ENCODE data around the gene AOC1.

AOC1 gene

DNA sequence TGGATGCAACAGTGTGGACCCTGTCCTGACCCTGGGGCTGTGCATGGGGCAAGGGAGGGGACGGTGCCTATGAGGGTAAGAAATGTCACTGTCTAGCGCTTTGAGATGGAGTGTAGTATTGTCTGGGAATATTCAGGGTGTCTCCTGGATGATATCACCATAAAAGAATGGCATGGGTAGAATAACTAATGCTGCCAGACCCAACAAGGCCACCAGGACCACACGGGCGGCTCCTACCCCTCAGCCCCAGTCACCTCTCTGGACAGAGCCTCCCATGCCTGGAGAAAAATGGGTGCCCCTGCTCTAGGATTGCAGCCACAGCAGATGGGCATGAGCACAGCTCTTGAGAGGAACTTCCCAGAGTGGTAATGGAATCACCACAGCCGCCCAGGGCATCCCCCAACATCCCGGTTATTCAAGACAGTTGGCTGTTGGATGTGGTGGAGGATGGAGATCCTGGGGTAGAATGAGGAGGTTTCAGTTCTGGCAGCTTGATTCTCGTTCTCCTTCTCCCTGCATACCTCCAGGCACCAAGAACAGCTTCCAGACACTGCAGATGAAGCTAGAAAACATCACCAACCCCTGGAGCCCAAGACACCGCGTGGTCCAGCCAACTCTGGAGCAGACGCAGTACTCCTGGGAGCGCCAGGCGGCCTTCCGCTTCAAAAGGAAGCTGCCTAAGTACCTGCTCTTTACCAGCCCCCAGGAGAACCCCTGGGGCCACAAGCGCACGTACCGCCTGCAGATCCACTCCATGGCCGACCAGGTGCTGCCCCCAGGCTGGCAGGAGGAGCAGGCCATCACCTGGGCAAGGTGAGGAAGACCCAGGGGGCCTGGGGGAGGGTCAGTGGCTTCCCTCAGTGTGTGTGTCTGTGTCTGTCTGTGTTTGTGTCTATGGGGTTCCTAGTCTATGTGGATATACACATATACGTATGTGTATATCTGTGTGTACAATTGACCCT is 6.2 kb downstream of the AOC1 start:
- FAIRE-seq, result no peak

DNA sequence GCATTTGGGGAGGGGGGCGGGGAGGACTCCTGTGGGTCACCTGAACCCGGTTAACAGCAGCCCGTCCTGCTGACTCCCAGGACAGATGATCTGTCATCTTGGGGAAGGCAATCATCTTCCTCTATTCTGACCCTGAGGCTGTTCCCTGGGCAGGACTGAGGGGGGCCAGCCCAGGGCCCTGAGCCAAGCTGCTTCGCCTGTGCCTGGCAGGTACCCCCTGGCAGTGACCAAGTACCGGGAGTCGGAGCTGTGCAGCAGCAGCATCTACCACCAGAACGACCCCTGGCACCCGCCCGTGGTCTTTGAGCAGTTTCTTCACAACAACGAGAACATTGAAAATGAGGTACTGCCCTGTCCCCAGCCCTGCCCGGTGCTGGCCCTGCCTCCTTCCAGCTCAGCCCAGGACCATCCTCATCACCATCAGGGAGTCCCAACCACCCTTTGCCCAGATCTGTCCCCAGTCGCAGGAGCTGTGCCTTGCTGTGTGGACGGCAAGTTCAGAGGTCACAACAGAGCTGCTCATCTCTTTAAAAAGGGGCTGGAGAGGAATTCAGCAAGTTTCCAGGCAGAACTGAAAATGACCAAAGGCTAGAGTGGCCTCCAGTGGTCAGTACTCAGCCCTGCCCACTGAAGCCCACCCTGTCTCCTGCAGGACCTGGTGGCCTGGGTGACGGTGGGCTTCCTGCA is 8.1 kb downstream of the AOC1 start:
- no peak for FAIRE-seq

DNA sequence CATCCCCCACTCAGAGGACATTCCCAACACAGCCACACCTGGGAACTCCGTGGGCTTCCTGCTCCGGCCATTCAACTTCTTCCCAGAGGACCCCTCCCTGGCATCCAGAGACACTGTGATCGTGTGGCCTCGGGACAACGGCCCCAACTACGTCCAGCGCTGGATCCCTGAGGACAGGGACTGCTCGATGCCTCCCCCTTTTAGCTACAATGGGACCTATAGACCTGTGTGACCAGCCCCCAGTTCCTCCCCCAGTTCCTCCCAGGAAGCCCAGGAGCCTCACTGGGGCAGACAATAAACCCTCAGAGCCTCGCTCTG is 8.6 kb downstream of the AOC1 start:
- no peak for FAIRE-seq

DNA sequence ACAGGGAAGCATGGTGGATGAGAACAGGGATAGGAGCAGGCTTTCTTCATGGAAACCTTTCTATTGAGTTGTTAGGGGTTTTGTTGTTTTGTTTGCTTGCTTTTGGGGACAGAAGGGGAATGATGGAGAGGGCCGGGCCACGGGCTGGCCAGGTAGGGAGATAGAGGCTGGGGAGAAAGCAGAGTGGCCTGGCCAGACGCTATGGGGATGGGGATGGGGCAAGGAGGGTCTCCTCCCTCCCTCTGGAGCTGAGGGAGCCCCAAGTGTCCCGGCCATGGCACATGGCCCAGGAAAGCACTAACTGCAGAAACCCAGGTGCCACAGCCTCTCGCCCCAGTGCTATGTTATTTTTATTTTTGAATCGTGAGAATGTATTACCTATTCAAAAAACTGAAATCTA is 10.0 kb downstream of the AOC1 start:
- FAIRE-seq, result no peak

DNA sequence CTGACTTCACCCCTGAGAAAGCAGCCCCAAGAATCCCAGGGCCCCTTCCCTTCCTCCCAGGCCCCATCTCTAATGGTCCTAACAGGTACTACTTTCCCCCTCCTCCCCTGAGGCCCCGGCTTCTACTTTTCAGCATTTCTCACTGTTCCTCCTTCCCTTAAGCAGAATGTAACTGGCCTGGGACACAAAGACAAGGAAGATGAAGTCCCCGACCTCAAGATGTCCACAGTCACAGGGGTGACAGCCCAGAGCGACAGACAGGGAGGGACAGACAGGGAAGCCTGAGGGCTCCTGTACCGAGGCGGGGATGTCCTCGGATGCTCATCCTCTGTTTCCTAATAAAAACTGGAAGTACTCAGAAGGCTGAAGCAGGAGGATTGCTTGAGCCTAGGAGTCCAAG is 11.6 kb downstream of the AOC1 start:
- no peak for FAIRE-seq

- FAIRE-seq, result no peak
These were observed 14.7 kb downstream of the AOC1 start for GRCh38 chr7:150866932-150867564.

DNA sequence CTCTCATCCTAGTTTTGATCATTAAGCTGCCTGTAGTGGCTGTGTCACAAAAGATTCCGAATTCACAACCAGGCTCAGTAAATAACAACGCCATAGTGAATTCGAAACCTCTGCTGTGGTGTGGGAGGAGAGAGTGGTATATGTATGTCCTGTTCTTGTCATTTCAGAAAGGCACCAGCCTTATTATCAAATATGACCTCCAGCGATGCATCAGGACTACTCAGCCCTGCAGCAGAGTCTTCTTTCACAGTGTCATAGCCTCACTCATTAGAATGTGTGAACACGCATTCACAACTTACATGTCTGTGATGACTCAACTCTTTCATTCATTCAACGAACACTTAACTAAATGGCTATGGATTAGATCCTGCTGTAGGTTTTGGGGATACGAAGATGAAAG is 15.3 kb downstream of the AOC1 start:
- no peak for FAIRE-seq

DNA sequence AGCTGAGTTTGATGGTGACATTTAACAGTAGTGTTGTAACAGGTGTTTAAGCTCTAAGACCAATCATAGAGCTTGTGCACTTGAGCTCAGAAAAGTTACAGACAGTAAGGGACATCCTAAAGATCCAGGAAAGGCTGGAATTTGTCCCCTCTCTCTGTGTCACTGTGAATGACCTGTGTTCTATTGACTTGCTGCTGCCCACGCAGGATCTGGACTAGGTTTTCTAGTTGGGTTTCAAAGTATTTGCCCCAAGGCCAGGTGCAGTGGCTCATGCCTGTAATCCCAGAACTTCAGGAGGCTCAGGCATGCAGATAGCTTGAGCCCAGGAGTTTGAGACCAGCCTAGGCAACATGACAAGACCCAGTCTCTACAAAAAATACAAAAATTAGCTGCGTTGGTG is 17.1 kb downstream of the AOC1 start:
- FAIRE-seq, result no peak

DNA sequence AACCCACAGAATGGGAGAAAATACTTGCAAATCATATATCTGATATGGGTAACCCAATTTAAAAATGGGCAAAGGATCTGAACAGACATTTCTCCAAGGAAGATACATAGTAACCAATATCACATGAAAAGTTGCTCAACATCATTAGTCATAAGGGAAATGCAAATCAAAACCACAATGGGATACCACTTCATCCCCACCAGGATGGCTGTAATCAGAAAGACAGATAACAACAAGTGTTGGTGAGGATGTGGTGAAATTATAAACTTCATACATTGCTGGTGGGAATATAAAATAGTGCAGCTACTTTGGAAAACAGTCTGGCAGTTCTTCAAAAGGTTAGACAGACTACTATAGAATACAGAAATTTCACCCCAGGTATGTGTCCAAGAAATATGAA is 19.3 kb downstream of the AOC1 start:
- no peak for FAIRE-seq

DNA sequence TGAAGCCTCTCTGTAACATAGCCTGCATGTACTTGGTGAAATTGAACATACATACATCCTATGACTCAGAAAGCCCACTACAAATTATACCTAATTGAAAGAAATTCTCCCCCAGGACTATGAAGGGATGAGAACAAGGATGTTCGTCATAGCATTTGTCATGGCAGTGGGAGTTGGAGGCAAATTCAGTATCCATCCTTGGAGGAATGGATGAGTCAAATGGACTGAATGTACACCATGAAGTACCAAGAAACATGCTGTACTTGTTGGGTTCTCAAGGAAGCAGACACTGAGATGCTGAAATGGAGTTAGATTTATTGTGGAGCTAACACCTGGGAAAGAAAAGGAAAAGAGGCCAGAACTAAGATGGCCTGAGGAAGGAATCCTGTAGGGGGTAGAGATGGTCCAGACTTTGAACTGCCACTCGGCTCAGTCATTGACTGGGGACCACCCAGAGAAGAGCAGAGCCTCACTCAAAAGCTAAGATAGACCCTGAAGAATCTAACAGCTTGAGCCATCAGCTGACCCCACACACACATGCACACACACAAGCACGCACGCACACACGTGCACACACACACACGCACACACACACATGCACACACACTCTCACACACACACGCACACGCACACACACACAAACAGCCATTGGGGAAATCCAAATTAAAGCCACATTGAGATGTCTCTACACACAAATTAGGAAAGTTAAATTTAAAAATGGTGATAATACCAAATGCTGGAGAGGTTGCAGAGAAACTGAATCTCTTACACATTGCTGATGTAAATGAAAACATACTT is 22.3 kb downstream of the AOC1 start:
- FAIRE-seq, result no peak

DNA sequence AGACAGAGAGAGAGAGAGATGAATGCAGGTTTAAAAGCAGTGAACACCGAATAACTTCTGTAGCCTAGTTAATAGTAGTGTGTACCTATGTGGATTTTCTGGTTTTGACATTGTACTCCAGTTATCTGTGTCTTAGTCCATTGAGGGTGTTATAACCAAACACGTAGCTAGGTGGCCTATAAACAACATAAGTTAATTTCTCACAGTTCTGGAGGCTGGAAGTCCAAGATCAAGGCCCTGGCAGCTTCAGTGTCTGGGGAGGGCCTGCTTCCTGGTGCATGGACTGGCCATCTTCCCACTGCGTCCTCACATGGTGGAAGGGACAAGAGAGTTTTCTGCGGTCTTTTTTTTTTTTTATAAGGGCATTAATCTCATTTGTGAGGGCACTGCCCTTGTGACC is 23.5 kb downstream of the AOC1 start:
- FAIRE-seq, result no peak

- peak; percentile 61 for FAIRE-seq
These were observed 24.7 kb downstream of the AOC1 start for GRCh38 chr7:150876817-150877526.

DNA sequence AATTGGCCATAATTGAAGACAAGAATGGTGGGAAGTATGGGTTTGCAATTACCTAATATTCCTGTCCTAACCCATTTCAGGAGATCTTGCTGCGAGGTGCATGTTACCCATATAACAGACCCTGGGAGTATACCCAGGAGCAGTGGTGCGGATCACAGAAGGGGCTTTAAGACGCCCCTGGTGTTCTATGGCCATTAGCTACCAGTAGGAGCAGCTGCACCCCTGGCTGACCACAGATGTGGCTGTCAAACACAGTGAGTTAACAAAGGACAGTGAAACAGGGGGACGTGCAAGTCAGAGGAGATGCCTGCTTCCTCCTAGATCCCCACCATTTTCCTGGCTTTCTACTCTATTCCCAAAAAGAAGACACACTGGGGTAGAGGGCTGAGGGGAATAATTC is 25.2 kb downstream of the AOC1 start:
- no peak for FAIRE-seq

- FAIRE-seq, result no peak
These were observed 27.0 kb downstream of the AOC1 start for GRCh38 chr7:150879345-150879744.

- no peak for FAIRE-seq
These were observed 28.9 kb downstream of the AOC1 start for GRCh38 chr7:150881189-150881588.

DNA sequence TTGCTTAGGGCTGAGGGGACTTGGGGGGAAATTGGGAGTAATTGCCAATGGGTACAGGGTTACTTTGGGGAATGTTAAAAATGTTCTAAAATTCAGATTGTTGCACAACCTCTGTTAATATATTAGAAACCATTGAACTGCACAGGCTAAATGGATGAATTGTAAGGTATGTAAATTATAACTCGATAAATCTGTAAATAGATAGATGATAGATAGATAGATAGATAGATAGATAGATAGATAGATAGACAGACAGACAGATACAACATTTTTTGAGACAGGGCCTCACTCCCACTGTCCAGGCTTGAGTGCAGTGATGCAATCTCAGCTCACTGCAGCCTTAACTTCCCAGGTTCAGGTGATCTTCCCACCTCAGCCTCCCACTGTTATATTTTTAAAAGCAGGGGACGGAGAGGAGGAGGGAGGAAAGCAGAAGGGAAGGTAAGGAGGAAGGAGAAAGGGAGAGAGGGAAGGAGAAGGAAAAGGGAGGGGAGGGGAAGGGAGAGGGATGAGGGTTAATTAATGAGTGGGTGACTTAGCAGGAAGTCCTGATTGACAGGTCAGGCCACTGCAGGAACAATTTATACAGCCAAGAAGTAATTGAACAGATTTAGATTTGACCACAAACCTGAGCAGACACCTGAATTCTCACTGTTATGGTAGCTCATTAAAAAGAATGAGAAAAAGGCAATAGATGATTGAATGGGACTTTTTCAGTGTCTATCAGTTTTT is 38.7 kb downstream of the AOC1 start:
- FAIRE-seq, result no peak

GRCh38 chr7:150891740-150892139 is 39.4 kb downstream of the AOC1 start:
- FAIRE-seq, result no peak

GRCh38 chr7:150895809-150896208 is 43.5 kb downstream of the AOC1 start:
- FAIRE-seq, result no peak

DNA sequence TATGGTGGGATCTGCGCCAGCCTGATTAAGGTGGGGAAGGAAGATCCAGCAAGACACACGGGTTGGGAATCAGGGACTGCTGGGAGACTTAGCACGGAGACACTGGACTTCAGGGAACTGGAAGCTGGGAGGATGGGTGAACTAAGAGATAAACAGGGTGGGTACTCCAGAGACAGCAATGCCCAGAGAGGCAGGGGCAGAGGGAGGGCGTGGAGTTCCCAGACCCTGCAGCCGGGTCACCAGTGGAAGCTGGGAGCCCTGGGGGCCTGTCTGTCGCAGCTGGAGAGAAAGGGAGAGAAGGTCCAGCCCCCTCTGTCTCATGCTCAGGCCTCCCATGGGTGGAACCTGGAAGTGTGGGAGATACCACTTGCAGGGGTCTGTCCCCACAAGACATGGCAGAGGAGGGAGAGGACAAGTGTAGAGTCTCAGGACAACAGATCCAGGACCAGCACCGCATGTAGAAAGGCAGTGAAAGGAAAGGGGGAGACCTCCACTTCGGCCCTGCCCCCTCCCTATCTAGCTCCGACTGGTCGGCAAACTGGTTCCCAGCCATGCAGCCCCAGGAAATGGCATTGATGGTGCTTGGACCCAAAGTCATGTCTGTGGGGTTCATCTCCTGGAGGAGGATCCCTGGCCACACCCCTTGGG is 44.4 kb downstream of the AOC1 start:
- no peak for FAIRE-seq

DNA sequence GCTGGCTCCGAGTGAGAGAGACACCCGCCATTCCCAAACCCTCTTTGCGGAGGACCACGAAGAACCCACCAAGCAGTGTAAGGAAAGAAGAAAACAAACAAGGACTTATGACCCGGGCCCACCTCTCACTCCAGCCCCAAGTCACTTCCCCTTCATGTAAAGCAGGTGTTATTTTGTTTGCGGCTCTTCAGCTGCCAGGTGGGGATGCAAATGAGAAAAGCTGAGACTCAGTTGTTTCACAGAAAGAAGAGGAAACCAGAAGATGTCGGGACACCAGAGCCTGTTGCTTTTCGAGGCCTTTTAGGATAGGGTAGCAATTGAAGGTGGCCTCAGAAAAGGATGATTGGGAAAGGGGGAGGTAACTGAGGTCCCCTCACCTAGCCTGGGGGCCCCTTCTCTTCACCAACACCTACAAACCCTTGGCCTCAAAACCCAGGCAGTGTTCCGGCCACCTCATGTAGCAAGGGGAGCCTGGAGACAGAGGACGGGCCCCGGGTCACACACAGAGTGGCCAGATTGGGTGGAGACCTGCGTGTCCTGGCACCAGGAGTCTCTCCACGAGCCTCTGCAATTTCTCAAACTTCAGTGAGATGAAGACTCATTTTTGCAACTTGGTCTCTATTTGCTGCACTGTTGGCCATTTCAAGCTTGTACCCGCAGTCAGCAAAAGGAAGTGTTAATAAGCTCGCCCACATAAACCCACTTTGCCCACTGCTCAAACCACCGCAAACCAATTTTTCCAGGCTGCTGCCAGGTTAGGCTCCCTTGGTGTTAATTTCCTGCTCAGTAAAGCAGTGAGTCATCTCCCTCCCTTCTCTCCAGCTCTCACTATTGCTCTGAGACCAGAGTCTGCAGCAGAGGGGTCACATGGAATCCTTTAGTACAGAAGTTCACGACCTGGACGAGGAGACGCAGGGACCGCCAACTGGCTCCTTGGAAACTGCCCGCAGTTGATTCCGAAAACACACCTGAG is 45.5 kb downstream of the AOC1 start:
- no peak for FAIRE-seq
